Gastrocnemius medialis (tissue), 4 donors: ENCODE data around the gene CIZ1.

Source experiments
- POLR2A ChIP-seq, 2 donors: fragments of 450-650 bp; IDR thresholded peaks; one replicate each; pipeline ENCODE4 v1.6.1; 2017; ENCODE audit warnings: antibody characterized with exemption in 2 of 2, mild to moderate bottlenecking in 2 of 2, moderate library complexity in 2 of 2
- TF ChIP-seq, protein P1 (sequence below), 5 experiments: fragments of 450-650 bp in 3 of 5; fragments of 200-600 bp in 2 of 5; sonication (generic) in 2 of 5; IDR thresholded peaks in 4 of 5; conservative IDR thresholded peaks in 1 of 5; 1 replicate in 4 of 5; 2 replicates in 1 of 5; pipeline ENCODE4 v1.5.1; 2016 to 2019; ENCODE audit warnings: antibody characterized with exemption in 5 of 5, mild to moderate bottlenecking in 3 of 5, moderate library complexity in 3 of 5

DNA sequence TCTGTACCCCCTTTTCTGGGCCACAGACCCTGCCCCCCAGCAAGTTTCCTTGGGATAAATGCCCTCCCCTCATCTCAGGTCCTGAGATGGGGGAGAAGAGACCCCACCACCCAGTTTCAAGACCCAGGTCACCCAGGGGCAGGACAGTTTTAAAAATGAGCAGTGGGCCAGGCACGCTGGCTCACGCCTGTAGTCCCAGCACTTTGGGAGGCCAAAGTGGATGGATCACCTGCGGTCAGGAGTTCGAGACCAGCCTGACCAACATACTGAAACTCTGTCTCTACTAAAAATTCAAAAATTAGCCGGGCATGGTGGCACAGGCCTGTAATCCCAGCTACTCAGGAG lies 69.9 kb downstream of the CIZ1 start:
- TF ChIP-seq POLR2A (IDR thresholded peaks at IDR 0.05) = no peak
- TF ChIP-seq, protein P1, sequence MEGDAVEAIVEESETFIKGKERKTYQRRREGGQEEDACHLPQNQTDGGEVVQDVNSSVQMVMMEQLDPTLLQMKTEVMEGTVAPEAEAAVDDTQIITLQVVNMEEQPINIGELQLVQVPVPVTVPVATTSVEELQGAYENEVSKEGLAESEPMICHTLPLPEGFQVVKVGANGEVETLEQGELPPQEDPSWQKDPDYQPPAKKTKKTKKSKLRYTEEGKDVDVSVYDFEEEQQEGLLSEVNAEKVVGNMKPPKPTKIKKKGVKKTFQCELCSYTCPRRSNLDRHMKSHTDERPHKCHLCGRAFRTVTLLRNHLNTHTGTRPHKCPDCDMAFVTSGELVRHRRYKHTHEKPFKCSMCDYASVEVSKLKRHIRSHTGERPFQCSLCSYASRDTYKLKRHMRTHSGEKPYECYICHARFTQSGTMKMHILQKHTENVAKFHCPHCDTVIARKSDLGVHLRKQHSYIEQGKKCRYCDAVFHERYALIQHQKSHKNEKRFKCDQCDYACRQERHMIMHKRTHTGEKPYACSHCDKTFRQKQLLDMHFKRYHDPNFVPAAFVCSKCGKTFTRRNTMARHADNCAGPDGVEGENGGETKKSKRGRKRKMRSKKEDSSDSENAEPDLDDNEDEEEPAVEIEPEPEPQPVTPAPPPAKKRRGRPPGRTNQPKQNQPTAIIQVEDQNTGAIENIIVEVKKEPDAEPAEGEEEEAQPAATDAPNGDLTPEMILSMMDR (IDR thresholded peaks at IDR 0.05 in 4 of 5, conservative IDR thresholded peaks at IDR 0.05 in 1 of 5) = no peak
